Stimulated activated CD8-positive, alpha-beta memory T cell treated with anti-CD3 and anti-CD28 coated beads, Interleukin-12 subunit alpha, Interleukin-12 subunit beta, amount 100 ng/mL, for 4 hours (primary cell): ENCODE results near the gene ANKS3.

Source experiments
- DNase-seq: peaks from one replicate; pipeline ENCODE4 v3.0.0-alpha.2; 2020; ENCODE audit warnings: low read depth

ANKS3 gene

DNA sequence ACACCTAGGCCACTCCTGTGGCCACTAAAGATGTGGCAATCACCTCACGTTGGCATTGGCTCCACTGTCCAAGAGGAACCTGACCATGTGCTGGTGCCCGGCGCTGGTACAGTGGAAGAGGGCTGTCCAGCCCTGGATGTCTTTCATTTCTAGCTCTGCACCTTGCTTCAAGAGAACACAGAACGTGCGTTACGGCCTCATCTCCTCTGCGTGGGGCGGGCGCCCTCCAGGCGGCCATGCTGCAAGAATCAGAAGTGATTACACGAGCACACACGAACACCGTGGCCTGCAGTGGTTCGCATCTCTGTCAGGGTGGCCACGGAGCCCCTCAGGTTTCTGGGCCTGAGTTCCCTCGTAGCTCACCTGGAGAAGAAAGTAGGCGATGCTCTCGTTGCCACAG lies 7.5 kb downstream of the ANKS3 start:
- no peak for DNase-seq

DNA sequence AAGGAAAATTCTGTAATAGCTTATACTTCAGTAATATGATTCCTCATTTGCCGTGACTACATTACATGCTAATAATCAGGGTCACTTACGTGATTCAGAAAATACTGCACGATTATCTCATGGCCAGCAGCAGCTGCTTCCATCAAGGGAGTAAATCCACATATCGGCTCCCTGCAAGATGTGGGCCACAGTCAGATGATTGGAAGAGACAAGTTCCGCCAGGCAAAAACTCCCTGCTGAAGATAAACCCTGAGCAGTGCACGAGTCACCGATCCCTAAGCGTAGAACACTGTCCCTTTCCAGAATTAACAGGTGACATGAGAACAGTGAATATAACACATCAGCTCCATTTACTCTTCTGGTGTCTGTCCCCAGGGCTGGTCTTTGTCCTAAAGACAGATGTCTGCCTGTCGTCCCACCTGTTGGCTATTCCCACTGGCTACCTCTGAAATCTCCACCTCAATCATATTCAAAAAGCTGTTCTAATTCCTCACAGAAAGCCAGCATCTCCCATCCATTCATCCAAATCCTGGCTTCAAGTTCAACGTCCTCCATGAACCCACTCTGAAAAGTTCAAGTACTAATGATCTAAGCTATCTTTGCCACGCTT lies 9.3 kb downstream of the ANKS3 start:
- DNase-seq, result no peak

DNA sequence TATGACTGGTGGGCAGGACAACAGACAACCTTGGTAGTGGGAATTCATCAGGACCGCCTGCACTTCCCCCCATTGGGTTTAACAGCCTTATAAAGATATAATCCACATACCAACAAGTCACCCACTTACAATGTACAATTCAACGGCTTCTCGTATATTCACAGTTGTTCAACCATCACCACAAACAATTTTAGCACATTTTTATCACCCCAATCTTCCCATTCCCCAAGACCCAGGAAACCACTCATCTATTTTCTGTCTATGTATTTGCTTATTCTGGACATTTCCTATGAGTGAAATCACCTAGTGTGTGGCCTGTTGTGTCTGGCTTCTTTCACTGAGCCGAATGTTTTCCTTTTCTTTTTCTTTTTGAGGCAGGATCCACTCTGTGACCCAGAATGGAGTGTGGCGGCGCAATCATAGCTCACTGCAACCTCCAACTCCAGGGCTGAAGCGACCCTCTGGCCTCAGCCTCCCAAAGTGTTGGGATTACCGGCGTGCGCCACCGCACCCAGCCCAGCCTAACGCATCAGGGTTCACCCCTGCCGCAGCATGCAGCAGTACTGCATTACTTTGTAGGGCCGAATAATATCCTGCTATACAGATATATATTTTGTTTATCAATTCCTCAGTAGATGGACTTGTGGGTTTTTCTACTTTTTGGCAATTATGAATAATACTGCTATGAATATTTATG lies 10.9 kb downstream of the ANKS3 start:
- DNase-seq, result no peak

DNA sequence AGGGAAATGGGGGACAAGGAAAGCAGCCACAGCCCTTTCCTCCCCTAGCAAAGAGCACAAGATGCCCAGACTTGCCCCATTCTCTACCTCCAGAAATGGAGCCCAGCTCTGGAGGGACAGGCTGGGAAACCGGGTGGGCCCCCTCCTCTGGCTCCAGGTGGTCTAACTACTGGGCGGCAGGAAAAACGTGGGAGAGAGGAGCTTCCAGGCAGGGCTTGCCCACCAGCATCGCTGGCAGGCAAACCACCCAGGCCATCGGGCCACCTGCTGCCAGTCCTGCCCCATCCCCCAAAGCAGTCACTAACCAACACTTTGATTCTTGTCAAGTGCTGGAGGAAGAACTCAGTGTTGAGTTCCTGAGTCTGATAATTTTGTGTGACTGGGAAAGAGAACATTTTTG lies 15.6 kb downstream of the ANKS3 start:
- DNase-seq, result no peak

DNA sequence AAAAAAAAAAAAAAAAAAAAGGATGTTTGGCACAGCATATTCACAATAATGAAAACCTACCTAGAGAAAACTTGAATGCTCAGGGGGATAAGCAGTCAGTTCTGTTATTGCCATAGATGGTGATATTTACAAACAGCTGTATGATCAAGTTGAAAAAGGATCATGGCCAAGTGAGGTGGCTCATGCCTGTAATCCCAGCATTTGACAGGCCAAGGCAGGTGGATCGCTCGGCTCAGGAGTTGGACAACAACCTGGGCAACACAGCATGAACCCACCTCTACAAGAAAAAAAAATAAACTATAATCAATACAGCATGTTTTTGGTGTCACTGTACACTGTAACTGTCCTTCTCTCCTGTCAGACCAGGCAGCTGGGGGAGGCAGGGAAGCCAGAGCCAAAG lies 19.1 kb downstream of the ANKS3 start:
- no peak for DNase-seq

DNA sequence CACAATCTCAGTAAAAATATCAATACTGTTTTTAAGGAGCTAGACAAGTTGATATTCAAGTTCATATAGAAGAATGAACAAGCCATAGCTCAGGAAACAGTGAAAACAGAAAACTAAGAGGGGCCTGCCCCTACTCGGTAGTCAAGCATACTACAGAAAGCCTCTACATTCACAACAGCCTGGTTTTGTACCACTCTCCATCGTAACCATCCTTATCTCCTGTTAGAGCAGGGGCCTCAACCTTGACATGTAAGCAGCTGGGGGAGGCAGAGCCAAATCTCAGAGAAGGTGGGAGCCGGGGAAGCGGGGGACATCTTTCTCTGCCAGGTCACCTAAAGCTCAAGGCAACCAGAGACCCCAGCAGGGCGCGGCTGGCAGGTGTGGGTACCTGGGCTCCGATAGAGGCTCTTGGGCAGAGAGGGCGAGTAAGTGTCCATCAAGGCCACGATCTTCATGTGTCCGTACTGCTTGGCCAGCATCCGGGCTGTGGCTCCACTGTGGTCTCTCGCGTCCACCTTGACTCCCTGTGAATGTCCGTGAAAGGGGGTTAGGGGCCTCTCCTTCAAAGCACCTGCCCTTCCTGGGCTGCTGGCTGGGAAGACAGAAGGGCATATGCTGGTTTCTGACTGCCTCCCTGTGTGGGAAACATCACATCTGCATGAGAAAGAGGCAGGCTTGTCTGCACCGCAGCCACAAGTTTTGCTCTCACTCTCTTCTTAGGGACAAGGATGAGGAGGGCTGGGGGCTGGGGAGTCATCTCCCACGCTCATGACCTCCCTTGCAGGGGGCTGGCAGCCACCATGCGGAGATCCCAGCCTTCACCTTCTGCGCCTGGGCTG lies 20.2 kb downstream of the ANKS3 start:
- DNase-seq, result no peak

DNA sequence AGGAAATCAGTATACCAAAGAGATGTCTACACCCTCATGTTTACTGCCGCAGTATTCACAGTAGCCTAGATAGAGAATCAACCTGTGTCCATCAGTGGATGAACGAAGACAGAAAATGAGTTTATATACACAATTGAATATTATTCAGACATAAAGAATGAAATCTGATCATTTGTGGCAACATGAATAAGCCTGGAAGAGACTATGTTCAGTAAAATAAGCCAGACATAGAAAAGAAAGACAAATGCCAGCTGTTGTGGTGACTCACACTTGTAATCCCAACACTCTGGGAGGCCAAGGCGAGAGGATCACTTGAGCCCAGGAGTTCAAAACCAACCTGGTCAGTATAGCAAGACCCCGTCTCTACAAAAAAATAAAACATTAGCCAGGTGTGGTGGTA lies 24.6 kb downstream of the ANKS3 start:
- DNase-seq, result no peak

DNA sequence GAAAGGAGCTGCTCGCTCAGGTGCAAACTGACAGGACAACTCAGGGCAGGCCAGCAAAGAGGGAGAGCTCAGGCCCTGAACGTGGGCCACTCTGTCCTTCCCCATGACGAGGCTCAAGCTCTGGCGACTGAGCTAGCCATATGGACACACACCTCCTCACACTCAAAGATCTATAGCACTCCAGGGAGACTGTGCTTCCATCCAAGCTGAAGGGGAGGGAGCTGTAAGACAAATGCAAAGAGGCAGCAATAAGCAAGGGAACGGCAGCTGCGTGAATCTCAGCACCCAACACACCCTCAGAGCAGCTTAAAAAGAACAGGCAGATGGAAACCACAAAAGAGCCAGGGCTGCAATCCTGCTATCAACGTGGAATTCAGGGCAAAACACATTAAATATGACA lies 27.2 kb downstream of the ANKS3 start:
- no peak for DNase-seq

DNA sequence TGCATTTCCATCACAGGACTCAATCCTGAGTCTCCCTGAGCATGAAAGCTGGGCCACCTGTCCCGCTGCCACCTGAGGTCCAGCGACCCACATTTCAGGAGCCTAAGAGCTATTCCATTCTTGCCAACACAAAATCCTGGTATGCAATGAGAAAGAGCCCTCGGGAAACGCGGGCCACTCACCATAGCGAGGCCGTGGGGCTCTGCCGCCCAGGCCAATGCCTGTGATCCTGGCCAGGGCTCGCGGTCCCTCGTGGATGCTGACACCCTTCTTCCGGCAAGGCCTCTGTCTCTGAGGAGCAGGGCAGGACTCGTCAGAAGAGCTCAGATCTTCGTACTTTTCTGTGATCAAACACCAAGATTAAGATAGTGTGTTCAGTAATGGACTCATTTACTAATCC lies 29.2 kb downstream of the ANKS3 start:
- DNase-seq, result no peak

DNA sequence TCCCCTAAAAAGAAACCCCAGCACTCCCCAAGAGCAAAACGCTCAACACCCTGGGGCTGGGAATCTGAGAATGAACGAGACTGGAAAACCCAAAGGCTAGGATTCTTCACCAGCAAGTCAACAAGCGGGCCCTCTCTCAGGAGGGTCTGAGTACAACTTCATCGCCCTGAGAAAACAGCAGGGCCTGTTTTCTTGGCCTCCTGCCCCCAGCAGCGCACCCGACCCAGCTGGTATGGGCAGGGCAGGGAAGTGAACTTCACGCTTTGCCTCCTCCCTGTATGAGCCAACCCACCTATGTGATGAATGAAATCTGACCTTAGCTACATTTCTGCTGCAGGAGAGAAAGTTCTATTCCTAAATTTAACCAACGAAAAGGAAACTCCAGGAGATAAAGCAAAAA lies 29.6 kb downstream of the ANKS3 start:
- DNase-seq, result no peak

DNA sequence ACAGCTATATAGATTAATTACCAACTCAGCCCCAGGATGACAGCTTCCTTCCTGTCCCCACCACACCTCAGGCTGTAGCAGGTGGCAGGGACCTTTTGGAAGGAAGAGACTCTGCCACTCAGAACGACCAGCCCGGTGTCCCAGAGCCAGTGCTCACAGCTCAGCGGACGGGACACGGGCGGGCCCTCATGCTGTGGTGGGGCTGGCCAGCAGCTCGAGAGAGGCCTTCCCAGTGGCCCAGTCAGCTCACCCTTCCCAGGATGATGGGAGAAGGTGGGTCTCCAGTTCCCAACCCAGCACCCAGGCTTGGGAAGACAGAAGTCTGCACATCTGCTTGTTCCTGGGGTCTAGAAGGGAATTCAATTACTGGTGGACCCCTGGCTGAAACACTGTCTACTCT lies 30.2 kb downstream of the ANKS3 start:
- DNase-seq, result no peak

DNA sequence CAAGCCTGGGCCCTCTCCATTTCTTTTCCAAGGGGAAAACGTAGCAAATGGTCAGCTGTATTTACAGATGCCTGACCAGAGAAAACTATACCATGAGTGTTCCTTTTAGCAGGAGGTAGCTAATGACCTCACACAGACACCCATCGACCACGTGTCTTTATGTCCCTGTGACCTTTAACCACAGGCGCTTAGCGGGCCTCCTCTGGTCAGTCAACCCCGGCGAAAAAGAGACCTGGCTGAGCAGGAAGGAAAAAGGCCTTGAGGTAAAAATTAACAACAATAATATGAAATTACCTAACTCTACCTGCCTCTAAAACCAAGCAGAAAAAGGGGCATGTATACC lies 31.6 kb downstream of the ANKS3 start:
- DNase-seq, result no peak

DNA sequence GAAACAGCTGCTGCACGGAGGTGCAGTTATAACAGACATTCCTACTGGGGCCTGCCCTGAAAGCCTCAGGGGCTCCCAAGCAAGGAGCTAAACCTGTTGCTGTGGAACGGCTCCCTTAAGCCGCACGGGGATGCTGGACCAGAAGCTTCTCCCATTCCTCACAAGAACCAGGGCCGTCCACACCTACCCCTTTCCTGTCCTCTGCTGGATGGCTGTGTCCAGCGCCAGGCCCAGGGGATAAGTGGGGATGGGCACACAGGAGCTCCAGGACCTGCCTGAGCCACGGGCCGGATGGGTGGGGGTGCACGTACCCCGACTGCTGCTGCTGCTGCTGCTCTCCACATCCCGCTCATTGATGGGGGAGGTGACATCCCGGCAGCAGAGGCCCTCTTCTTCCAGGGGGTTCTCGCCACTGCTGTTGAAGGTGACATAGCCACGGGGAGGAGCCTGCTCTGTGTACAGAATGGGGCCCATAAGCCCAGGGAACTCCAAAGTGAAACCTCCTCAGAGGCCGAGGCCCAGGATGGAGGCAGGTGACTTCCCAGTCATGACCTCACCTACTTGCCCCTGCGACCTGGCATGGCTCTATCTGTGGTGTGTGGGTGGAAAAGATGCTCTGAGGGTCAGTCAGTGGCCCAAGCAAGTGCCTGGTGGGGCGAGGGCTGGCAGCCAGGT lies 32.1 kb downstream of the ANKS3 start:
- DNase-seq, result no peak

DNA sequence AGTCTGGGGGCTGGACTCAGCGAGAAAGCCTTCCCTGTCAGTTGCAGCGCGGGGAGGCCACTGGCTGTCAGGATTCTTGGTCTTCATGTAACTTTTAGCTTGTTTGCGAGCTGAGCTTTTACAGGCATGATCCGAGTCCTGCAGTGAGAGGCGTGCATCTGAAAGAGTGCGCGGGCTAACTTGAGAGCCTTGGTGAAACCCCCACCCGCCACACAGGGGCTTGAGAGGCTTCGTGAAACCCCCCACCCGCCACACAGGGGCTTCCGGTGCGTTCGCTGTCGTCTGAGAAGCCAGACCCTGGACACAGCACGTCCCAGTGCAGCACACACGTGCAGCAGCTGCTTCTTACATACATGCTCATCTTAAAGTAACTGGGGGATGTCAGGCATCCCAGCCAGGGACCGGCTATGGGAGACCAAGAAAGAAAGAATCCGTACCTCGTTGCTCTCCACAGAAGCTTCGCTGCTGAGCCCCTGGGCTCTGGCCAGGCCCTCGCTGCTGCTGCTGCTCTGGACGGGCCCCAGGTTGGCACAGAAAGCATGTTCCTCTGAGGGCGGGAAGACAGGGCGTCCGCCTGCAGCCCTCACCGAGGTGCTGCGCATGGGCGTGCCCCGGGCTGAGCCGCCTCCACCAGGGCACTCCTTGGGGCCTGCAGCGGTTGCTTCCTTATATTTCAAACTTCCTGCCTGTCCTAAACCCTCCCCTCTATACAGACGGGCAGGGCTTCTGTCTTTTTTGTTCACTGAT lies 32.9 kb downstream of the ANKS3 start:
- DNase-seq, result no peak

DNA sequence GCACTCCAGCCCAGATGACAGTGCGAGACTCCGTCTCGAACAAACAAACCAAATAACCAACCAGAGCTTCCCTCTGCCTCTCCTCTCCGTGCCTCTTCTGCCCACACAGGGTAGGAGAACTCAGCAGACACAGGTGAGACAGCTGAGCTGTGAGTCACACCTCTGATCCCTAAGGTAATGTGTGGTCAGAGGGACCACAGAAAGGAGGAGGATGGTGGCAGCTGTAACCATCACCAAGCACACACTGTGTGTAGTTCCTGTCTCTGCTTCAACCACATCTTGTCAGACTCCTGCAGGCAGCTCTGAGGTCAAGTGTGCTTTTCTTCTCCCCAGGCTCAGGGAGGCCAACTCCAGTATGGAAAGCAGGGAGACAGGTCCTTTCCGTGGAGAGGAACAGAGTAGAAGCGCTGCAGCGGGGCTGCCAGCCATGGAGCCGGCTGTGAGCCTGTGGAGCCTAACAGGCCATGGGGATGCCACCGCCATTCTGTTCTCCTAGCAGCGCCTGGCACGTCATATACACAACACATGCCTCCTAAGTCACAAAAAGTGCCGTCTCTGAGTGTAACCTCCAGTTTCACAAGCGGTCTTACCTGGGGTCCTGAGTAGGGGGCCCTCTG lies 33.6 kb downstream of the ANKS3 start:
- no peak for DNase-seq

DNA sequence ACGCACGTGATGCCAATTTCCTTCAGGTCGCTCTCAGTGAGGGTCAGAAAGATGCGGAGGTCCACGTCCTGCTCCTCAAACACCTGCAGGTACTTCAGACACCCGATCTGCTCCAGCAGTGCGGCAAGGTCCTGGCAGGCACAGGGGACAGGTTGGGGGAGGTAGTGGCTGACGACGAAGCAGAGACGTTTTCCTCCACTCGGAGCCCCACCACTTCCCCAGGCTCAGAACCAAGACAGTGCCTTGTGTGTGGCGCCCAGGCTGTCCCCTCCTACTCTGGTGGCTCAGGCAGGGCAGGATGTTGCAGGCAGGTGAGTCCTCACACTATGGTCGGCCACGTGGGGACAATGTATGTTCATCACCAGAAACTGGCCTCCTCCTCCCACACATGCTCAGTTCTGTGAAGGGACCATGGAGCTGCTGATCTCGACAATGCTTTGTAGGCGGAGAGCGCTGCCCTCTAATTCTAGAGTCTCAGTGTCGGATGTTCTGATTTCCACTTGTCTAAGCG lies 35.0 kb downstream of the ANKS3 start:
- DNase-seq, result no peak

DNA sequence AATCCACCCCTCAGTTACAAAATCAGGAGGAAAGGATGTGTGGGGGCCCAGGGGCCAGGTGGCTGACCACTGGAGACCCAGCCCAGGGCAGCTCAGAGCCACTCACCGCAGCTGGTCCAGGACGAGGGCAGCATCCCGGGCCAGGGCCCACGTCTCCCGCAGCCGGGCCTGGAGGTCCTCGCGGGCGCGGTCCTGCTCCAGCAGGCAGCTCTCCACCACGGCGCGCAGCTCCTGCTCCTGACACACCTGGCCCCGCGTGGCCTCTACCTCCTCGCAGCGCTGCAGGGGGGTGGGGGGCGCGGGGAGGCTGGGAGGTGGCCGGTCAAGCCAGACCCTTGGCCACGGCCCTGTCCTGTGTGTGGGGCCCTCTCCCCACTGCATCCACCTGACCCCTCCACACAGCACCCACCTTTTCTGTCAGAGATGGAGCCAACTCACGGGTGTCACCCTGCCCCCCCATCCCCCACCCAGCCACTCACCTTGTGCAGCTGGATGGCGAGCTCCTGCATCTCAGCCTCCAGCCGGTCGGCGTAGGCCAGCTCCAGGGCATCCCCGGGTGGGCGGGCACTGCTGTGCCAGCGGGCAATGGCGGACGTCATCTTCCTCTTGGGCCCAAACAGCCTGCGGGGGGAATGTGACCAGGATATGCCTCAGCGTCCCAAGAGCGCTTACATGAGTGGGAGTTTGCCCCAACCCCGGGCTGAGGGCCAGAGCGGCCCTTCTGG lies 35.6 kb downstream of the ANKS3 start:
- DNase-seq, result no peak

DNA sequence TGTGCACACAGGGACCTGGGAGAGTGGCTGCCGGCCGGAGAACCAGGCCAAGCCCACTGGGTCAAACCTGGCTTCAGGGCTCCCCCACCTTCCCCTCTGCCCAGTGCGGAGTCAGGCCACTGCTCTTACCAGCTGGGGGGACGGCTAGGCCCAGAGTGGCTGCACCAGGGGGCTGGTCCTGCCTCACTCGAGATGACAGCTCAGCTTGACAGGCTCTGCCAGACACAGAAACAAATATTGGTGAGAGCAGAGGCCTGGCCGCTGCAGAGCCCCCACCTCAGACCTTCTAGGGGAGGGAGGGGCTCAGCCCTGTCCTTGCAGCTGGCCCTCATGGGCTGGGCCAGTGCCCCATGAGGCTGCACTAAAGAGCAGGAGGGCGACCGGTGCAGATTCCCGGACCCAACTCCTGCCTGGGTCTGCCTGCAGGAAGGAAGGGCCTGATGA lies 36.2 kb downstream of the ANKS3 start:
- DNase-seq, result no peak

DNA sequence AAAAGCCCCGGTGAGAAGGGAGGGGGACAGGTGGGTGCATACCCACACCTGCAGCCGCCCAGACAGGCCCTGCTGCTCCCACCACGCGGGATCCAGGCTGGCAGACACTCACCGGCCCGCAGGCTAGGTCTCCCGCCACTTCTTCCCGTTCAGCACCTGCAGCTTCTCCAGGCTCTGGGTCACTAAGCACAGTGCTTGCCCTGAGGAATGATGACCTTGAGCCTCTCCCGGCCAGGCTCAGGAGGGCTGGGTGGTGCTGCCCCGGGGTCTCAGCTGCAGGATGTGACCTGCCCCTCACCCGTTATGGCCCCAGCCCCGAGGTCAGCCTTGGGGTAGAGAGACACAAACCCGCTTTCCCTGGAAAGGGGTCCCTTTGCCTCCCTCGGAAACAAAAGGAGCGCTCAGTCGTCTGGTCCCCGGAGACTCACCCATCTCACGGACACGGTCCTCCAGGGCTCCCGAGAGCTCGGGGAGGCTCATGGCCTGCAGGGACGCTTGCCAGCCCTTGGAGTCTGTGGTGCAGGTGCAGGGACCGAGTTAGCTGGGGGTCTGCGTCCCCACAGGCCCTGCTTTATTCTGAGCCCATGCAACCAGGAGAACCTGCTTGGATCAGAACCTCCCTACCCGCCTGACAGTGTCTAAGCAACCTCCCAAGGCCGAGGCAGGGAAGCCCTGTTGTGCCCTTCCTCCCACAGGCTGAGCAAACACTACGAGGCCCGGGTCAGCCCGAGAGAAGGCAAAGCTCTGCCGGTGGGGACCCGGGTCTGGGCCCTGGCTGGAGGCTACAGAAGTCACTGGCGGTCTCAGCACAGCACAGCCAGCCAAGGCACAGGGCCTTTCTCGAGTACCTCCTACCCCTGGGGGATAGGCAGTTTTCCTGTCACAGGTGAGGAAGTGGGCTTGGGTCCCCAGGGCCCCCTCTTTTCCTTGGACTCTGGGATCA lies 36.9 kb downstream of the ANKS3 start:
- no peak for DNase-seq
